KOPT-K1 (cell line): ENCODE results near the gene CACNA1C.

Source experiments
- H3K27ac ChIP-seq: fragments of 200-600 bp; sonication (generic); 2 replicates; pipeline ENCODE4 v1.5.1; 2016; ENCODE audit warnings: antibody characterized with exemption, mild to moderate bottlenecking, low read depth, low read length; ENCODE audit not compliant: poor library complexity, severe bottlenecking
- H3K36me3 ChIP-seq: fragments of 200-600 bp; sonication (generic); 2 replicates; pipeline ENCODE4 v1.5.1; 2017; ENCODE audit warnings: antibody characterized with exemption, mild to moderate bottlenecking, low read length, moderate library complexity; ENCODE audit not compliant: insufficient read depth
- H3K9me3 ChIP-seq: fragments of 200-600 bp; sonication (generic); 2 replicates; pipeline ENCODE4 v1.5.1; 2017; ENCODE audit warnings: antibody characterized with exemption, low read length, mild to moderate bottlenecking; ENCODE audit not compliant: insufficient read depth, poor library complexity, severe bottlenecking

Gene CACNA1C

GRCh38 chr12:2686280-2686646 lies 633.5 kb downstream of the CACNA1C start:
- Histone ChIP-seq H3K36me3 (no peaks in the 10 kb centered on the region), H3K27ac (no peak overlapping the region), H3K9me3 (no peaks in the 10 kb centered on the region)

GRCh38 chr12:2687058-2687457 lies 634.3 kb downstream of the CACNA1C start:
- Histone ChIP-seq H3K27ac (no peak overlapping the region), H3K9me3 (no peaks in the 10 kb centered on the region), H3K36me3 (no peaks in the 10 kb centered on the region)

- Histone ChIP-seq H3K9me3 (no peaks in the 10 kb centered on the region), H3K27ac (no peak overlapping the region), H3K36me3 (no peaks in the 10 kb centered on the region)
These were observed 634.9 kb downstream of the CACNA1C start for GRCh38 chr12:2687726-2688125.

GRCh38 chr12:2688381-2688931 lies 635.7 kb downstream of the CACNA1C start:
- Histone ChIP-seq H3K27ac (no peak overlapping the region), H3K9me3 (no peaks in the 10 kb centered on the region), H3K36me3 (no peaks in the 10 kb centered on the region)

GRCh38 chr12:2689393-2689792 lies 636.6 kb downstream of the CACNA1C start:
- Histone ChIP-seq H3K9me3 (no peaks in the 10 kb centered on the region), H3K36me3 (no peaks in the 10 kb centered on the region), H3K27ac (no peak overlapping the region)

- H3K27ac ChIP-seq = no peak overlapping the region
- no peaks in the 10 kb centered on the region for H3K36me3 ChIP-seq
- no peaks in the 10 kb centered on the region for H3K9me3 ChIP-seq
These were observed 637.1 kb downstream of the CACNA1C start for GRCh38 chr12:2689879-2690278.

- Histone ChIP-seq H3K36me3 (no peaks in the 10 kb centered on the region), H3K27ac (peak overlapping the region; percentile 90), H3K9me3 (no peaks in the 10 kb centered on the region)
These were observed 637.7 kb downstream of the CACNA1C start for GRCh38 chr12:2690348-2691005.

GRCh38 chr12:2691006-2691344 lies 638.2 kb downstream of the CACNA1C start:
- H3K36me3 ChIP-seq = no peaks in the 10 kb centered on the region
- H3K9me3 ChIP-seq = no peaks in the 10 kb centered on the region
- peak overlapping the region; percentile 90 for H3K27ac ChIP-seq

GRCh38 chr12:2691345-2692071 lies 638.7 kb downstream of the CACNA1C start:
- Histone ChIP-seq H3K9me3 (no peaks in the 10 kb centered on the region), H3K27ac (peak overlapping the region; percentile 90), H3K36me3 (no peaks in the 10 kb centered on the region)

- peak overlapping the region; percentile 90 for H3K27ac ChIP-seq
- H3K9me3 ChIP-seq = no peaks in the 10 kb centered on the region
- no peaks in the 10 kb centered on the region for H3K36me3 ChIP-seq
These were observed 639.3 kb downstream of the CACNA1C start for GRCh38 chr12:2692080-2692479.

GRCh38 chr12:2693244-2693860 lies 640.6 kb downstream of the CACNA1C start:
- Histone ChIP-seq H3K27ac (peak overlapping the region; percentile 90), H3K36me3 (no peaks in the 10 kb centered on the region), H3K9me3 (no peaks in the 10 kb centered on the region)

GRCh38 chr12:2693980-2694610 lies 641.3 kb downstream of the CACNA1C start:
- Histone ChIP-seq H3K9me3 (no peaks in the 10 kb centered on the region), H3K27ac (no peak overlapping the region)

GRCh38 chr12:2696136-2696535 lies 643.3 kb downstream of the CACNA1C start:
- H3K36me3 ChIP-seq = no peaks in the 10 kb centered on the region
- H3K27ac ChIP-seq = no peak overlapping the region
- H3K9me3 ChIP-seq = no peaks in the 10 kb centered on the region

More at GRCh38 chr12:2693980-2694610, 641.3 kb downstream of the CACNA1C start:
- no peaks in the 10 kb centered on the region for H3K36me3 ChIP-seq

- no peak overlapping the region for H3K27ac ChIP-seq
- no peaks in the 10 kb centered on the region for H3K36me3 ChIP-seq
- no peaks in the 10 kb centered on the region for H3K9me3 ChIP-seq
These were observed 644.4 kb downstream of the CACNA1C start for GRCh38 chr12:2697057-2697800.
